BLaER1 treated with 17β-estradiol and CSF1 and Interleukin-3, amounts not matched to agents 10 nM and 100 nM (cell line): Measurements from ENCODE around the gene PLCB1.
A peak's percentile ranks its signal among the peaks of the same experiment; 100 is the strongest.
"Not testable (repeated sequence)": the region's sequence is repeated elsewhere in the genome, so short reads cannot be mapped to it uniquely, and the experiment has no call there.

ENCODE experiments used
- H3K27ac ChIP-seq, 11 experiments: shearing (Covaris generic); formaldehyde crosslinking; 2 replicates each; pipeline ENCODE4 v1.8.1; 2022
- H3K27me3 ChIP-seq, 11 experiments: shearing (Covaris generic); formaldehyde crosslinking; 2 replicates each; pipeline ENCODE4 v1.8.1; 2022
- H3K36me3 ChIP-seq, 11 experiments: shearing (Covaris generic); formaldehyde crosslinking; 2 replicates each; pipeline ENCODE4 v1.8.1; 2022
- H3K4me1 ChIP-seq, 10 experiments: shearing (Covaris generic); formaldehyde crosslinking; 2 replicates each; pipeline ENCODE4 v1.8.1; 2022
- H3K4me2 ChIP-seq, 11 experiments: shearing (Covaris generic); formaldehyde crosslinking; 2 replicates each; pipeline ENCODE4 v1.8.1; 2022
- H3K4me3 ChIP-seq, 10 experiments: shearing (Covaris generic); formaldehyde crosslinking; 2 replicates each; pipeline ENCODE4 v1.8.1; 2022
- H3K9ac ChIP-seq, 11 experiments: shearing (Covaris generic); formaldehyde crosslinking; 2 replicates each; pipeline ENCODE4 v1.8.1; 2022
- H3K9me3 ChIP-seq, 11 experiments: shearing (Covaris generic); formaldehyde crosslinking; replicated peaks in 1 of 11; 2 replicates each; pipeline ENCODE4 v1.8.1; 2022
- H4K20me1 ChIP-seq, 11 experiments: shearing (Covaris generic); formaldehyde crosslinking; 2 replicates each; pipeline ENCODE4 v1.8.1; 2022
- Cebpa-rat ChIP-seq, 11 experiments: shearing (Covaris generic); IDR thresholded peaks; 2 replicates each; pipeline ENCODE4 v1.8.1; 2022

Gene PLCB1

DNA sequence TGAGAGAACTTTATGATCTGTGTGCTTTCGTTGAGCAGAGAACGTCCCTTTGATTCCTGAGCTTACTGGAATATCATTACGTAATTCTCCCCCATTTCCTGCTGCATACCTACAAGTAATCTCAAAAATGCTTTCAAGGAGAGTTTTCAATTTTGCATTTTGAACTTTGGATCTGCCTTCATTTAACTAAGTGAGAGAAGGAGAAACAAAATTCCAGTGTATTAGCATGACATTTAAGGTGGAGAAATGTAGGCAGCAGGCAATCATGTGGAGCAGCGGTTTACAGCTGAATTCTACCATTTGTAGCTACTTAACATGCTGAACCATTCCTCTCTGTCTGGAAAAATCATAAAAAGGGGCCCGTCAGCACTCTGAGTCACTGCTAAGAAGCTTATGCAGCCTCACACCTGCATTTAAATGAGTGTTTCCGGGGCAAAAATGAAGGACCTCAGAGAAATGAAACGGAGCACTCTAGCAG lies 451.5 kb downstream of the PLCB1 start:
- TF ChIP-seq Cebpa-rat (IDR thresholded peaks at IDR 0.05), result no peak
- H3K27me3 ChIP-seq, result no peaks in the 10 kb centered on the region
- no peak overlapping the region for H3K4me2 ChIP-seq
- H3K4me1 ChIP-seq, result no peaks in the 10 kb centered on the region
- no peak overlapping the region for H3K4me3 ChIP-seq
- H3K27ac ChIP-seq, result no peak overlapping the region
- no peaks in the 10 kb centered on the region for H3K9me3 ChIP-seq
- H3K9ac ChIP-seq, result no peak overlapping the region
- no peaks in the 10 kb centered on the region for H4K20me1 ChIP-seq
- no peaks in the 10 kb centered on the region for H3K36me3 ChIP-seq

DNA sequence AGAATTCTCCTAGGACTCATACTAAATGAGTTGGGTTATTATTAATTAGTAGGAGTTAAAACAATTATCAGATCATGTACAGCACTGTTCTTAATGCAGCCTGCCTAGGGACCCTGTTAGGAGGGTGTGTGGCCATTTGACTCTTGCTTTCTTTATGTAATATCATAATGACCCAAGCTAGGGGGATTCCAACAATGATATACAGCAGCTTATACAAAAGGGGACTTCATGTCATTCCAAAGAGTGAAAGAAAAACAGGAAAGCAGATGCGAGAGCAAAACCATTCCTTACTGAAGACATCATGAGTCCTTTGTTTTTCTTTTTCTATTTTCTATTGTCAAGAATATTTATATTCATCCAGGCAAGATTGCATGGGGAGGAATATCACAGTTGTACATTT lies 455.2 kb downstream of the PLCB1 start:
- Histone ChIP-seq H3K4me1 (no peaks in the 10 kb centered on the region), H3K4me3 (no peak overlapping the region), H3K9me3 (no peaks in the 10 kb centered on the region), H3K4me2 (no peak overlapping the region), H3K9ac (no peak overlapping the region), H3K36me3 (no peaks in the 10 kb centered on the region), H4K20me1 (no peaks in the 10 kb centered on the region), H3K27ac (no peak overlapping the region), H3K27me3 (no peaks in the 10 kb centered on the region)
- no peak for TF ChIP-seq Cebpa-rat (IDR thresholded peaks at IDR 0.05)

DNA sequence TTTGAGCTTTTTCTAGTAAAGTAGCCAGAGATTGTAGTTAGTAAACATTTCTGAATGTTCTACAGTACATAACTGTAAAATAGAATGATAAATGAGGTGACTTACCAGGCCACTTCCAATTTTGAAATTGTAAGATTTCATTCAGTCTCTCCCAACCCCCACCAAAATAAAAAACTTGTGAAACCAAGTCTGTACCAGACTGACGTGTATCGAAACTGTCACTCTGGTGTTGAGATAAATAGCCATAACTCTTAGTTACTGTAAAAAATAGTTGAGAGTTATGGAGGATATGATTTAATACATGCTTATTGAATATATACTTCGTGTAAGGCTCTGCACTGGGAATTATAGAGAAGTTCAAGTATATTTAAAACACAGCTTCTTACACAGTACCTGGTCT lies 455.7 kb downstream of the PLCB1 start:
- Histone ChIP-seq H3K9me3 (no peaks in the 10 kb centered on the region), H3K4me1 (no peaks in the 10 kb centered on the region), H4K20me1 (no peaks in the 10 kb centered on the region), H3K4me2 (no peak overlapping the region), H3K36me3 (no peaks in the 10 kb centered on the region), H3K9ac (no peak overlapping the region), H3K27ac (no peak overlapping the region), H3K4me3 (no peak overlapping the region), H3K27me3 (no peaks in the 10 kb centered on the region)
- no peak for TF ChIP-seq Cebpa-rat (IDR thresholded peaks at IDR 0.05)

DNA sequence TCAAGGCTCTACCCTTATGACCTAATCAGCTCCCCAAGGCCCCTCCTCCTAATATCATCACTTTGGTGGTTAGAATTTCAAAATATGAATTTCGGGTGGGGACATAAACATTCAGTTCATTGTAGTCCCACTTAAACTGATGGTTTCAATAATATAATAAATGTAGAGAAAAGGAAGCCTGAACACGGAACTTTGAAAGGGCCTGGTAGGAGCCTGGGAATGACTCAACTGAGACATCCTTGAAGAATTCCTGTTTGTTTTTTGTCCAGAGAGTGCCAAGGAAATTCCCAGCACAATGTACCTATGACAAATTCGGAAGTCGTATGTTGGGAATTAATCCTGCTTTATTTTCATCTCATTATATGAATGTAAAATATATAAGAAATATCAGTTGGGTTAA lies 457.9 kb downstream of the PLCB1 start:
- Histone ChIP-seq H3K4me3 (no peak overlapping the region), H4K20me1 (no peaks in the 10 kb centered on the region), H3K27ac (no peak overlapping the region), H3K9me3 (no peaks in the 10 kb centered on the region), H3K4me1 (no peaks in the 10 kb centered on the region), H3K36me3 (no peaks in the 10 kb centered on the region), H3K4me2 (no peak overlapping the region), H3K27me3 (no peaks in the 10 kb centered on the region), H3K9ac (no peak overlapping the region)
- no peak for TF ChIP-seq Cebpa-rat (IDR thresholded peaks at IDR 0.05)

DNA sequence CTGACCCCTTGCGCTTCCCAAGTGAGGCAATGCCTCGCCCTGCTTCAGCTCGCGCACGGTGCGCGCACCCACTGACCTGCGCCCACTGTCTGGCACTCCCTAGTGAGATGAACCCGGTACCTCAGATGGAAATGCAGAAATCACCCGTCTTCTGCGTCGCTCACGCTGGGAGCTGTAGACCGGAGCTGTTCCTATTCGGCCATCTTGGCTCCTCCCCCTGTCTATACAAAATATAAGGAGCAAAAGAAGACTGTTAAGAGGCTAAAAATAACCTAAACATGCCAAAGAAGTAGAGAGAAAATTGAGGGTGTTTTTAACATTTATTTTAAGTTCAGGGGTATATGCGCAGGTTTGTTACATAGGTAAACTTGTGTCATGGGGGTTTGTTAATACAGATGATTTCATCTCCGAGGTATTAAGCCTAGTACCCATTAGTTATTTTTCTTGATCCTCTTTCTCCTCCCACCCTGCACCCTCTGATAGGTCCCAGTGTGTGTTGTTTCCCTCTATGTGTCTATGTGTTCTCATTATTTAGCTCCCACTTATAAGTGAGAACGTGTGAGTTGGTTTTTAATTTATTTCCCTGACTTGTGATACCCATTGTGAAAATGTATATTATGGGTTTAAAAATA lies 469.0 kb downstream of the PLCB1 start:
- H3K36me3 ChIP-seq, H3K9ac ChIP-seq, H3K27ac ChIP-seq, H3K9me3 ChIP-seq, H4K20me1 ChIP-seq, H3K4me3 ChIP-seq, H3K4me2 ChIP-seq, H3K27me3 ChIP-seq: not testable (repeated sequence)
- peaks cover 10 to 22% (median 19%) of the 10 kb centered on the region in 10 experiments; a peak in 18 of 20 replicates for H3K4me1 ChIP-seq

DNA sequence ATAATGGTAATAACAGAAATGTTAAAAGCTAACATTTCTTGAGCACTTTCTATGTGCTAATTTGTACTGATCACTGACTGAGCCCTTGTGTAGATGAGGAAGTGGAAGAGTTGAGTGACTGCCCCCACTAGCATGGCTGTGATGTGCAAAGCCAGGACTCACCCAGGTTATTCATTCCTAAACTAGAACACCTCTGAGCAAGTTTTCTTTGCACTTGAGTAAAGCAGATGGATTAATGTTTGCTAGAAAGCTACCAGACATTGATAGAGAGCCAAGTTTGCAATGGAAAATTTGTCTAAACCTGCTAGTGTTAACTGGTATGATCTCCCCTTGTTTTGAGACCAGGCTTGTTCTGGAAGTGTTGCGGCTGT lies 469.5 kb downstream of the PLCB1 start:
- Histone ChIP-seq H3K27ac (no peak overlapping the region; a peak in 2 of 22 replicates), H3K9ac (no peak overlapping the region), H3K9me3 (0 out of 22 replicates have a peak, but pooled peaks cover 0 to 4% (median 0%) of the 10 kb centered on the region in 11 experiments), H3K36me3 (no peaks in the 10 kb centered on the region), H3K27me3 (no peaks in the 10 kb centered on the region), H3K4me2 (peak overlapping the region in 2 of 11 experiments; percentile 35 to 58; a peak in 3 of 22 replicates), H3K4me1 (peaks cover 10 to 22% (median 19%) of the 10 kb centered on the region in 10 experiments; a peak in 18 of 20 replicates), H3K4me3 (no peak overlapping the region), H4K20me1 (no peaks in the 10 kb centered on the region)
- no peak for TF ChIP-seq Cebpa-rat (IDR thresholded peaks at IDR 0.05)

DNA sequence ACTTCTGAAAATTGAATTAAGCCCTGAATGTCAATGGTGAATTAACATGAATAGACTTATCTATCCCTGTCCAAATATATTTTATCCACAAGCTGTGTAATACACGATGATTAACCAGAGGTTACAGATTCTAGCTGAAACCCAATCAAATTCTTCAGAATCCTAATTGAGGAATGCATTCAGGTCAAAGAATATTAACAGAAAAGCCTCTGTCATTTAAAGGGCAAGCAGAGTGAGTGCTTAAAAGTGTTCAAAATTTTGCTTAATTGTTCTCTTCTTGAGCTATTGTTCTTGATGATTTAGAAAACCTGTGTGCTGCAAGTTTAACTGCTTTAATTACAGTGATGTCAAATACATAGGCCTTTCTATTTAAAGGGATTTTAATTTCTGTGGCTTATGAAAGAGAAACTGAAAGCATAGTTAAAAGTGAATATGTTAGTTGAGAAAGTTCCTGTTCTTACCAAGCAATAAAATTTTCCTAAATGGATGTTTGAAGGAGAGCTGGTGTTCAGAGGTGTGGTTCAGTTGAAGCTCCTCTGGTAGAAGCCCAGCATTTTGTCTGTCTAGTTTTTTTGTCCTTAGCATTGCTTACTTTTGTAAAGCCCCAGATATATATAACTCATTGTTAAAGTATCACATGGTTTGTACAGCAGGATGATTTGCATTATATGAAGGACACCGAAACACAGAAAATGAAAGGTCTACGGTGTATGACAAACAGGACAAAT lies 470.5 kb downstream of the PLCB1 start:
- Histone ChIP-seq H3K4me3 (0 out of 20 replicates have a peak overlapping the region, but pooled peaks of 1 of the 10 experiments have one; percentile 15), H3K36me3 (no peaks in the 10 kb centered on the region), H3K9me3 (0 out of 22 replicates have a peak, but pooled peaks cover 0 to 4% (median 0%) of the 10 kb centered on the region in 11 experiments), H3K4me2 (peak overlapping the region; percentile 35 to 70 (median 57)), H3K9ac (peak overlapping the region; percentile 2 to 49 (median 28); a peak in 10 of 22 replicates), H3K27ac (peak overlapping the region in 10 of 11 experiments; percentile 28 to 73 (median 55); a peak in 19 of 22 replicates), H3K27me3 (no peaks in the 10 kb centered on the region), H4K20me1 (no peaks in the 10 kb centered on the region), H3K4me1 (peaks cover 10 to 22% (median 19%) of the 10 kb centered on the region in 10 experiments; a peak in 18 of 20 replicates)
- no peak for TF ChIP-seq Cebpa-rat (IDR thresholded peaks at IDR 0.05)

DNA sequence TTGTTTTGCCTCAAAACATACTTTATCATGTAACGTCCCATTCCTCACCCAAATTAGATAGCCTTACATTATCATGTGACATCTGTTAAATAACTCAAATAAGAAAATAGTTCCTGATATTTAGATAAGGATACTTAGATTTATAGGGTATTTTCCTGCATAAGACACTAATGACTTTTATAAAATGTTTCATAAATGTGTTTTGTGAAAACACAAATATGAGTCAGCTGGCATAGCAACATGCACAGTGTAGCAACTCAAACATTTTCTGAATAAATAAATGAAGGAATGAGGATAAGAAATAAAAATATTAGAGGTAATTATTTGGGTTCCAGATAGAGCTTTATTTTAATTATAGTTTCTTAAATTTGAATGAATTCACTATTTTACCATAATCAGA lies 476.4 kb downstream of the PLCB1 start:
- H3K4me1 ChIP-seq, result peaks cover 0 to 2% (median under 1%) of the 10 kb centered on the region in 10 experiments; a peak in 7 of 20 replicates
- no peaks in the 10 kb centered on the region for H3K36me3 ChIP-seq
- no peak overlapping the region for H3K27ac ChIP-seq
- H3K4me2 ChIP-seq, result no peak overlapping the region
- no peak overlapping the region for H3K9ac ChIP-seq
- no peak for TF ChIP-seq Cebpa-rat (IDR thresholded peaks at IDR 0.05)
- no peaks in the 10 kb centered on the region for H4K20me1 ChIP-seq
- H3K4me3 ChIP-seq, result no peak overlapping the region
- no peaks in the 10 kb centered on the region for H3K27me3 ChIP-seq
- H3K9me3 ChIP-seq, result peaks cover 0 to 6% (median 0%) of the 10 kb centered on the region in 11 experiments; a peak in 1 of 22 replicates

DNA sequence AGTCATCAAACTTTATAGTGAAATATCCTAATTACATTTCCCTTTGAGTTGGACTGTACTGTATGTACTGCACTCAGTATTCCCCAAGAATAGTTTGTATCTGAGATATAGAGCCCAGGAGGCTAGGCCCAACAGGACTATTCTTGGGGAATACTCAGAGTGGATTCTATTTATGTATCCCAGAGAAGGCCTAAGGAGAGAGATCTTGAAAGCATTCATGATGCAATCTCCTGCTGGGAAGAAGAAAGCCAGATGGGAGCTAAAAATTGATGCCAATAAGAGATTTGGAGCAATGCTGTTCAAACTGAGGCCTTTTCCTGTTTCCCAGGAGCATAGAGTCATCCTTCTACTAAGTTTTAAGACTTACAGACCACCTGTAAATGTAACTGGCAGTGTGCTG lies 484.7 kb downstream of the PLCB1 start:
- no peaks in the 10 kb centered on the region for H3K36me3 ChIP-seq
- H3K9ac ChIP-seq, result no peak overlapping the region
- H3K27me3 ChIP-seq, result no peaks in the 10 kb centered on the region
- no peak overlapping the region for H3K27ac ChIP-seq
- H3K4me3 ChIP-seq, result no peak overlapping the region
- H3K4me1 ChIP-seq, result no peaks in the 10 kb centered on the region
- H3K9me3 ChIP-seq, result peaks cover 0 to 6% (median 0%) of the 10 kb centered on the region in 11 experiments; a peak in 1 of 22 replicates
- TF ChIP-seq Cebpa-rat (IDR thresholded peaks at IDR 0.05), result no peak
- H4K20me1 ChIP-seq, result no peaks in the 10 kb centered on the region
- no peak overlapping the region for H3K4me2 ChIP-seq
